CD8-positive, alpha-beta memory T cell (primary cell): Measurements from ENCODE around the gene MAPK12. TPM values are rescaled to one million over a fixed set of nuclear protein-coding genes. Genes with fewer than 3 reads are reported as not detected.

ENCODE experiments used
- CTCF ChIA-PET: fragments of 350-600 bp; sonication (Branson Sonifier 250); formaldehyde crosslinking; loops from one replicate; lab custom pipeline; 2021; ENCODE audit warnings: antibody characterized with exemption; lab: Charles Lee
- POLR2A ChIA-PET: fragments of 350-600 bp; sonication (Branson Sonifier 250); formaldehyde crosslinking; loops from one replicate; lab custom pipeline; 2021; ENCODE audit warnings: antibody characterized with exemption; lab: Charles Lee
- DNase-seq, 5 donors: peaks; one replicate each; pipeline versions ENCODE4 v3.0.0 to v3.0.0-alpha.2; 2020 to 2022; ENCODE audit warnings: mixed read lengths in 1 of 5
- H3K27ac ChIP-seq: one replicate; pipeline ENCODE4 v1.7.0; 2013; ENCODE audit warnings: low read depth, mild to moderate bottlenecking, low read length, moderate library complexity
- H3K27me3 ChIP-seq: 2 replicates; pipeline ENCODE4 v1.7.0; 2013; ENCODE audit warnings: low read length, mild to moderate bottlenecking; ENCODE audit not compliant: insufficient read depth, poor library complexity, severe bottlenecking
- H3K36me3 ChIP-seq: 2 replicates; pipeline ENCODE4 v1.7.0; 2013; ENCODE audit warnings: mild to moderate bottlenecking, low read length, moderate library complexity; ENCODE audit not compliant: insufficient read depth
- H3K4me1 ChIP-seq: 2 replicates; pipeline ENCODE4 v1.7.0; 2013; ENCODE audit warnings: mild to moderate bottlenecking, low read length, moderate library complexity; ENCODE audit not compliant: insufficient read depth
- H3K4me3 ChIP-seq: 2 replicates; pipeline ENCODE4 v1.7.0; 2013; ENCODE audit warnings: mild to moderate bottlenecking, low read length
- H3K9me3 ChIP-seq: 2 replicates; pipeline ENCODE4 v1.7.0; 2013; ENCODE audit warnings: mild to moderate bottlenecking, low read length
- H3K27ac Mint-ChIP-seq, 8 donors: one replicate each; pipeline ENCODE4 v1.8.0; 2020 to 2021; ENCODE audit warnings: mixed read lengths in 8 of 8, mild to moderate bottlenecking in 6 of 8, inconsistent platforms in 3 of 8, moderate library complexity in 3 of 8
- H3K27me3 Mint-ChIP-seq, 2 donors: one replicate each; pipeline ENCODE4 v1.8.0; 2020 to 2021; ENCODE audit warnings: mixed read lengths in 2 of 2, mild to moderate bottlenecking in 1 of 2, moderate library complexity in 1 of 2
- H3K36me3 Mint-ChIP-seq, 3 donors: one replicate each; pipeline ENCODE4 v1.8.0; 2020 to 2021; ENCODE audit warnings: mixed read lengths in 3 of 3, inconsistent platforms in 1 of 3, mild to moderate bottlenecking in 1 of 3
- H3K4me1 Mint-ChIP-seq, 3 donors: one replicate each; pipeline ENCODE4 v1.8.0; 2020 to 2021; ENCODE audit warnings: mixed read lengths in 3 of 3, inconsistent platforms in 1 of 3, mild to moderate bottlenecking in 1 of 3
- H3K4me3 Mint-ChIP-seq, 7 donors: one replicate each; pipeline ENCODE4 v1.8.0; 2020 to 2021; ENCODE audit warnings: mixed read lengths in 7 of 7, mild to moderate bottlenecking in 6 of 7, moderate library complexity in 4 of 7, inconsistent platforms in 2 of 7
- H3K9me3 Mint-ChIP-seq, 5 donors: one replicate each; pipeline ENCODE4 v1.8.0; 2020 to 2022; ENCODE audit warnings: mixed read lengths in 5 of 5, mild to moderate bottlenecking in 3 of 5, moderate library complexity in 2 of 5, inconsistent platforms in 1 of 5
- polyA plus RNA-seq: library from polyadenylated mRNA; unstranded; fragments of 300-500 nt; fragmentation: Illumina TruSeq; gene quantifications from one replicate; pipeline ENCODE4 v1.2.3, GENCODE V29; 2021
- total RNA-seq, 2 experiments: library from RNA; stranded (reverse); gene quantifications; one replicate each; pipeline ENCODE4 v1.2.3, GENCODE V29; 2021

Gene MAPK12
- total and polyA plus RNA-seq, 3 experiments from 2014 or later = 0.03 to 9.7 (median 9.3) TPM

GRCh38 chr22:50260801-50261614 lies 475 bp downstream of the MAPK12 start:
- Histone ChIP-seq H3K4me1 (no peaks in the 10 kb centered on the region), H3K36me3 (no peaks in the 10 kb centered on the region), H3K9me3 (no peaks in the 10 kb centered on the region), H3K27ac (no peak overlapping the region), H3K4me3 (no peak overlapping the region), H3K27me3 (peaks cover 13% of the 10 kb centered on the region)
- ChIA-PET CTCF (interaction anchor here (0.6 to 2.3 kb wide), 2 partner anchors 9 to 64 kb away, joined by 3 to 7 read pairs; no protein-coding TSS in a partner anchor), POLR2A (interaction anchor here (1.6 kb wide), 1 partner anchor 45 kb away, joined by 3 read pairs; no protein-coding TSS in a partner anchor)
- H3K4me1 Mint-ChIP-seq = peaks cover 0 to 16% (median 6%) of the 10 kb centered on the region in 3 donors
- no peaks in the 10 kb centered on the region for H3K9me3 Mint-ChIP-seq
- H3K4me3 Mint-ChIP-seq = peak overlapping the region in 1 of 7 donors; percentile 36
- no peaks in the 10 kb centered on the region for H3K36me3 Mint-ChIP-seq
- peaks cover 11 to 26% of the 10 kb centered on the region in 2 donors for H3K27me3 Mint-ChIP-seq
- H3K27ac Mint-ChIP-seq = no peak overlapping the region
- DNase-seq = no peak

- Mint-ChIP-seq H3K27me3 (peaks cover 11 to 26% of the 10 kb centered on the region in 2 donors), H3K36me3 (no peaks in the 10 kb centered on the region), H3K27ac (no peak overlapping the region), H3K4me1 (peaks cover 0 to 16% (median 6%) of the 10 kb centered on the region in 3 donors), H3K9me3 (no peaks in the 10 kb centered on the region), H3K4me3 (peak overlapping the region in 1 of 7 donors; percentile 36)
- no peak for DNase-seq
- H3K27me3 ChIP-seq = peaks cover 13% of the 10 kb centered on the region
- H3K27ac ChIP-seq = no peak overlapping the region
- no peaks in the 10 kb centered on the region for H3K9me3 ChIP-seq
- no peaks in the 10 kb centered on the region for H3K36me3 ChIP-seq
- ChIA-PET CTCF (no interaction called here), POLR2A (interaction anchor here (1.6 kb wide), 1 partner anchor 46 kb away, joined by 3 read pairs; no protein-coding TSS in a partner anchor)
- H3K4me1 ChIP-seq = no peaks in the 10 kb centered on the region
- H3K4me3 ChIP-seq = no peak overlapping the region
Measured at GRCh38 chr22:50260434-50260800, 1.1 kb downstream of the MAPK12 start.

GRCh38 chr22:50259302-50259701 lies 2.2 kb downstream of the MAPK12 start:
- H3K27me3 ChIP-seq = peaks cover 13% of the 10 kb centered on the region
- no peak overlapping the region for H3K27ac Mint-ChIP-seq
- DNase-seq = no peak
- peaks cover 0 to 16% (median 6%) of the 10 kb centered on the region in 3 donors for H3K4me1 Mint-ChIP-seq
- no peak overlapping the region for H3K27ac ChIP-seq
- no peaks in the 10 kb centered on the region for H3K36me3 Mint-ChIP-seq
- no peaks in the 10 kb centered on the region for H3K4me1 ChIP-seq
- H3K4me3 ChIP-seq = no peak overlapping the region
- no peaks in the 10 kb centered on the region for H3K9me3 ChIP-seq
- no peaks in the 10 kb centered on the region for H3K36me3 ChIP-seq
- H3K9me3 Mint-ChIP-seq = no peaks in the 10 kb centered on the region
- peak overlapping the region in 1 of 7 donors; percentile 51 for H3K4me3 Mint-ChIP-seq
- peaks cover 12 to 22% of the 10 kb centered on the region in 2 donors for H3K27me3 Mint-ChIP-seq
- POLR2A ChIA-PET = interaction anchor here (0.6 kb wide), 1 partner anchor 218 kb away, joined by 3 read pairs; no protein-coding TSS in a partner anchor
- CTCF ChIA-PET = no interaction called here

GRCh38 chr22:50258361-50259292 lies 2.9 kb downstream of the MAPK12 start:
- ChIA-PET POLR2A (no interaction called here), CTCF (no interaction called here)
- Histone ChIP-seq H3K9me3 (no peaks in the 10 kb centered on the region), H3K4me1 (no peaks in the 10 kb centered on the region), H3K4me3 (no peak overlapping the region), H3K36me3 (no peaks in the 10 kb centered on the region), H3K27me3 (peaks cover 13% of the 10 kb centered on the region), H3K27ac (no peak overlapping the region)
- no peak for DNase-seq
- H3K4me3 Mint-ChIP-seq = peak overlapping the region in 1 of 7 donors; percentile 51
- peaks cover 12 to 22% of the 10 kb centered on the region in 2 donors for H3K27me3 Mint-ChIP-seq
- no peaks in the 10 kb centered on the region for H3K9me3 Mint-ChIP-seq
- no peaks in the 10 kb centered on the region for H3K36me3 Mint-ChIP-seq
- no peak overlapping the region for H3K27ac Mint-ChIP-seq
- peaks cover 0 to 16% (median 6%) of the 10 kb centered on the region in 3 donors for H3K4me1 Mint-ChIP-seq

- Mint-ChIP-seq H3K27ac (peak overlapping the region in 1 of 8 donors; percentile 42), H3K4me1 (peaks cover 0 to 14% (median 6%) of the 10 kb centered on the region in 3 donors), H3K36me3 (no peaks in the 10 kb centered on the region), H3K27me3 (peaks cover 10 to 20% of the 10 kb centered on the region in 2 donors), H3K4me3 (no peak overlapping the region), H3K9me3 (no peaks in the 10 kb centered on the region)
- no peak overlapping the region for H3K4me3 ChIP-seq
- peaks cover 7% of the 10 kb centered on the region for H3K27me3 ChIP-seq
- POLR2A ChIA-PET = no interaction called here
- H3K4me1 ChIP-seq = no peaks in the 10 kb centered on the region
- CTCF ChIA-PET = no interaction called here
- no peaks in the 10 kb centered on the region for H3K36me3 ChIP-seq
- no peaks in the 10 kb centered on the region for H3K9me3 ChIP-seq
- no peak overlapping the region for H3K27ac ChIP-seq
- DNase-seq = no peak
Measured at GRCh38 chr22:50257451-50258360, 3.8 kb downstream of the MAPK12 start.

GRCh38 chr22:50257041-50257440 lies 4.4 kb downstream of the MAPK12 start:
- Mint-ChIP-seq H3K27me3 (peaks cover 3 to 13% of the 10 kb centered on the region in 2 donors), H3K36me3 (no peaks in the 10 kb centered on the region), H3K9me3 (no peaks in the 10 kb centered on the region), H3K27ac (peak overlapping the region in 1 of 8 donors; percentile 42), H3K4me3 (no peak overlapping the region), H3K4me1 (peaks cover 0 to 10% (median 2%) of the 10 kb centered on the region in 3 donors)
- Histone ChIP-seq H3K36me3 (no peaks in the 10 kb centered on the region), H3K4me3 (no peak overlapping the region), H3K27me3 (peaks cover under 1% of the 10 kb centered on the region), H3K9me3 (no peaks in the 10 kb centered on the region), H3K27ac (no peak overlapping the region), H3K4me1 (no peaks in the 10 kb centered on the region)
- ChIA-PET POLR2A (no interaction called here), CTCF (interaction anchor here (1.6 kb wide), 1 partner anchor 69 kb away, joined by 5 read pairs; no protein-coding TSS in a partner anchor)
- DNase-seq = no peak

GRCh38 chr22:50256258-50256862 lies 5.1 kb downstream of the MAPK12 start:
- H3K27me3 ChIP-seq = no peaks in the 10 kb centered on the region
- Mint-ChIP-seq H3K4me3 (no peak overlapping the region), H3K36me3 (no peaks in the 10 kb centered on the region), H3K4me1 (peaks cover 0 to 14% (median 0%) of the 10 kb centered on the region in 3 donors), H3K27ac (no peak overlapping the region), H3K9me3 (no peaks in the 10 kb centered on the region), H3K27me3 (peaks cover 3 to 11% of the 10 kb centered on the region in 2 donors)
- no peaks in the 10 kb centered on the region for H3K4me1 ChIP-seq
- ChIA-PET CTCF (interaction anchor here (1.6 kb wide), 1 partner anchor 70 kb away, joined by 5 read pairs; no protein-coding TSS in a partner anchor), POLR2A (no interaction called here)
- no peak overlapping the region for H3K4me3 ChIP-seq
- no peaks in the 10 kb centered on the region for H3K9me3 ChIP-seq
- DNase-seq = no peak
- no peak overlapping the region for H3K27ac ChIP-seq
- H3K36me3 ChIP-seq = no peaks in the 10 kb centered on the region
